Daoy (cell line): ENCODE results near the gene ZNF330. TPM values are rescaled to one million over a fixed set of nuclear protein-coding genes. Genes with fewer than 3 reads are reported as not detected.

Experiments
- DNase-seq: peaks from one replicate; pipeline ENCODE4 v3.0.0-alpha.2; 2015; ENCODE audit warnings: low read depth
- total RNA-seq: library from RNA; depleted of rRNA; stranded (reverse); fragments of >200 nt; shearing (Covaris generic); gene quantifications from 2 replicates; pipeline ENCODE4 v1.2.3, GENCODE V29; 2014; rRNA removed

The ZNF330 gene
- total RNA-seq, 1 experiment from 2014 or later = 24.6 TPM

DNA sequence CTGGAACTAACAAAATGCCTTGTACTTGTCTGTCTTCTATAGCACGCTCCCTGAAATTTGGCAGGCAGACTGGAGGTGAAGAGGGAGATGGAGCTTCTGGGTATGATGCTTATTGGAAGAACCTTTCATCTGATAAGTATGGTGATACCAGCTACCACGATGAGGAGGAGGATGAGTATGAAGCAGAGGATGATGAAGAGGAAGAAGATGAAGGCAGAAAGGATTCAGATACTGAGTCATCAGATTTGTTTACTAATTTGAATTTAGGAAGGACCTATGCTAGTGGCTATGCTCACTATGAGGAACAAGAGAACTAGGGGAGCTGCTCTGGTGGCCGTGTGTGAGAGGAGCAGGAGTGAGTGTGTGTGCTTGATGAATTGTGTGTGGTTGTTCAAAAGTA lies 13.0 kb downstream of the ZNF330 start:
- DNase-seq = no peak

DNA sequence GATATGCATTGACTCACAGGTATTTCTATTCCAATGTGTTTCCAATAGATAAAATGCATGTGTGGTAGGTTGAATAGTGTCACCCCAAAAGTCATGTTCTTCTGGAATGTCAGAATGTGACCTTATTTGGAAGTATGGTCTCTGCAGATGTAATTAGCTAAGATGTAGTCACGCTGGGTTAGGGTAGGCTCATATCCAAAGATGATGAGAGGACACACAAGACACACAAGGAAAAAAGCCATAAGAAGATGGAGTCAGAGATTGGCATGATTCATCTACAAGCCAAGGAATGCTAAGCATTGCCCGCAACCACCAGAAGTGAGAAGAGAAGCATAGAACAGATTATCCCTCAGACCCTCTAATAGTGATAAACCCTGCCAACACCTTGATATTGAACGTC lies 17.5 kb downstream of the ZNF330 start:
- DNase-seq = no peak

DNA sequence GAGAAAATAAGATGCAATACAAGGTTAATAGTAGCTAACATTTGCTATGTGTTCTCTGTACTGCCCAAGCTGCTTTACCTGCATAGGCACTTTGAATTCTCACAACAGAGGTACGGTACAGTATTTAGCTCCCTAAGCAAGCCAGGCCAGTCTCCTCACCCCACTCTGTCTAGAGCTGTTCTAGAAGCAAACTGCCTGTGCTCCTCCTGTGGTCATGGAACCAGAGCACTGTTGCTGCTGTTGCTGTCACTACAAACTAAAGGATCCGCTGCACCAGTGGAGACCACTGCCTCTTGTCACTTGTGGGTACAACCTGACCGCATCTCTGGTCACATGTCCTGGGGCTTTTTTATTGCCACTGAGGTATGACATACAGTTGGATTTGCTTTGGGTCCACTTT lies 19.6 kb downstream of the ZNF330 start:
- no peak for DNase-seq

DNA sequence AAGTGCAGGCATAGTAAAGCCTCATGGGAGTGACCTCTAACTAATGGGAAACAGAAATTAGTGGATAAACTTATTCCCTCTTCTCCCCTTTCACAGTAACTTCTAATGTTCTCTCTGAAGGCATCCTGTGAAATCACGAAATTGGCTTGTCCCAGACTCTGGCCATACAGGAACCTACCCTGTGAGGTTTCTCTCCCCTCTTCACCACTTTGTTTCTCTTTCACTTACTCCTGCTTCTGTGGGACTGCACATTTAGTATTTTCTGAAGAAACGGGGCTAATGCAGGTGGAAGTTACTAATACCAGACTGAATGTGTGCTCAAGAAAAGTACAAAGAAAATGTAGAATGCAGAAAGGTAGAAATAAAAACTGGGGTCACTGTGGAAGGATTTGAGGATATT lies 20.0 kb downstream of the ZNF330 start:
- no peak for DNase-seq

- no peak for DNase-seq
These were observed 21.3 kb downstream of the ZNF330 start for GRCh38 chr4:141241986-141242385.

- no peak for DNase-seq
These were observed 23.7 kb downstream of the ZNF330 start for GRCh38 chr4:141244419-141244818.

DNA sequence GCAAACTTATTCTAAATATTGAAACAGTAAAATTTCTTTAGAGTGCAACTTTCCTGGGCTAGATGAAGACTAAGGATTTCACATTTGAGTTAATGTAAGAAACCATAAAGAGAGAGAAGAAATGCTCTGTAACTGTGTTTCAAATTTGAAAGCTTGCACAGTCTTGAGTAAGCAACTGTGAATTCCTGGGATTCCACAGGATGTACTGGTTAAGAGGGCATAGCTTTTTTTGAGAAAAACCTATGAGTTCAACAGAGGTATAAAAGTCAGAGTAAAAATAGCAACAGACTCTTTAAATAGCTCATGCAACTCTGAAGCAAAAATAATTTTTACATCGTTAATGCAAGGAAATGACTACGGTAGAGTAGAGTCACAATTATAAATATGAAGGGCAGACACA lies 25.5 kb downstream of the ZNF330 start:
- DNase-seq = no peak

GRCh38 chr4:141246683-141247429 lies 26.2 kb downstream of the ZNF330 start:
- DNase-seq = no peak

DNA sequence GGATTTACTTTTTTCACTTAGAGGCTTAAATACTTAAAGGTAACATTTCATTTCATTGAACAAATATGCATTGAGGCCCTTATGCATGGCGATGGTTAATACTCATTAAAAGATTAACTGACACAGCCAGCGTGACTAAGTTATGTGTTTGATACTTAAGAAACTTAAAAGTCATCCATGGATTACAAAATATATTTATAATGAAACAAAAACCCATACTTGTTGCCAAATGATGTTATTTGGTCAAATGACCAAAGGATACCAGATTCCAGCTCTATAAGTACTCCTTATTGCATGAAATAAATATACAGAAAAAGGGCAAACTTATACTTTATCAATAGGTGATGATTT lies 26.7 kb downstream of the ZNF330 start:
- no peak for DNase-seq

GRCh38 chr4:141248029-141248428 lies 27.3 kb downstream of the ZNF330 start:
- peak; percentile 7 for DNase-seq

DNA sequence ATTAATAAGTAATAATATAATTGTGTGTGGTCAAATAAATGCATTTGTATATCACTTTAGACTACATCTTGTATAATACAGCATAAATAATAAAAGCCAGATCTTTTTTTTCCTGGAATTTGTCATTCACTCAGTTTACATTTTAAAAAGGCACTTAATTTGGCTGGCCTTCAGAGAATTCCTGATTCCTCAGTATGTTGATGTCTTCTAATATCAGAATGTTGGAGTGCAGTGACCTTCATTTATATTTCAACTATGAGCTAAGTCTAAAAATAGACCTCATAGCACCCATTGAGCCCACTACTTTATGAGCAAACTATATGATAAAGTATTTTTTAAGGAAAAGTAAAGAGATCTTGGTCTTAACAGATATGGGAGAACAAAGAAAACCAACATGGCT lies 27.8 kb downstream of the ZNF330 start:
- DNase-seq = no peak

DNA sequence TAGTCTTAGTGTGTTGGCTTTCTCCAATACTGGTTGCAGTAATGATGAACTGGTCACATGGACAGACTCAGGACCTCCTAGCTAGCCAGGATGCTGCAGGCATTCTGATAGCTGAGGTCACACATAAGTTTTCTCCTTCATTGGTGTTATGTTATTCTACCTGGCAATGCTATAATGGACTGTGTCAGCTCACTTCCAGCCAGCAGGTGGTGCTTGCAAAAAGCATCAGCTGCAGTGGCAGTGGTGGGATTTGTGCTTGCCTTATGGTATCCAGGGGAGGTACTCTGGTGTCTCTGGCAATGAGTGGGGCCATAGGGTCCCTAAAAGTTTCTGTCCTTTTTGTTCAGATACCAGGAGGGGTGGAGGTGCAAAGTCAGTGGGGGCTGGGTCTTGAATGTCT lies 33.6 kb downstream of the ZNF330 start:
- DNase-seq = no peak

GRCh38 chr4:141255016-141255415 lies 34.3 kb downstream of the ZNF330 start:
- no peak for DNase-seq

- DNase-seq = no peak
These were observed 37.9 kb downstream of the ZNF330 start for GRCh38 chr4:141258558-141258957.

- DNase-seq = peak; percentile 64
These were observed 55.1 kb downstream of the ZNF330 start for GRCh38 chr4:141275834-141276233.

GRCh38 chr4:141283152-141283551 lies 62.5 kb downstream of the ZNF330 start:
- DNase-seq = no peak

DNA sequence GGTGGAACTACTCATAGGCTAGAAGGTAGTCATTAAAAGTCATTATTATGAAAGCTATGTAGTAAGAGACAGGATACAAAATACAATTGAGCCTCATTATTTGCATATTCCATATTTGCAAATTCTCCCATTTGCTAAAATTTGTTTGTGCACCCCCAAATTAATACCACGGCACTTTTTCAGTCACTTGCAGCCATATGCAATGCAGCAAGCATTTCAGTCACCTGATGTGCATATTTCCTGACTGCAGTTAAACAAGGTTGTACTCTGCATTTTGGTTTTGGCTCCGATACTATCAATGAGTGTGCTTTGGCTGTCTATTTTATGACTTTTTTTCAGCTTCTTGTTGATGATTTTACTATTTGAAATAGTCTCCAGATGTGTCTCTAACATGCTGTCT lies 62.9 kb downstream of the ZNF330 start:
- DNase-seq = no peak

Other genes with a start within 250 kb of the ZNF330 start
- gene RNF150, start 87.4 kb upstream of the ZNF330 start, total RNA-seq = 1.9 and 2.4 TPM in 2 replicates